Endothelial cell of umbilical vein (primary cell): ENCODE measurements around the gene HMGA1.

Source experiments
- EZH2 ChIP-seq: IDR thresholded peaks from 2 replicates; pipeline ENCODE4 v1.6.1; 2012; ENCODE audit warnings: borderline replicate concordance, low read depth, mild to moderate bottlenecking, moderate library complexity, low read length, inconsistent platforms; ENCODE audit not compliant: severe bottlenecking
- FOS ChIP-seq: IDR thresholded peaks from 2 replicates; pipeline ENCODE4 v1.6.1; 2011; ENCODE audit warnings: mild to moderate bottlenecking, low read length, moderate library complexity, borderline replicate concordance; ENCODE audit not compliant: insufficient read depth
- GATA2 ChIP-seq: IDR thresholded peaks from 2 replicates; pipeline ENCODE4 v1.7.0; 2011; ENCODE audit warnings: low read depth, mild to moderate bottlenecking, moderate library complexity, mixed read lengths, low read length; ENCODE audit not compliant: insufficient read length, insufficient read depth
- JUN ChIP-seq: IDR thresholded peaks from 2 replicates; pipeline ENCODE4 v1.6.1; 2011; ENCODE audit warnings: borderline replicate concordance, low read depth; ENCODE audit not compliant: insufficient read length, insufficient read depth
- MYC ChIP-seq: IDR thresholded peaks from one replicate; pipeline ENCODE4 v1.6.1; 2011; ENCODE audit warnings: mild to moderate bottlenecking, low read depth, low read length
- POLR2A ChIP-seq: IDR thresholded peaks from 2 replicates; pipeline ENCODE4 v1.6.1; 2012; ENCODE audit warnings: low read depth, mild to moderate bottlenecking, control low read depth, low read length
- POLR2AphosphoS5 ChIP-seq: IDR thresholded peaks from 2 replicates; pipeline ENCODE4 v1.6.1; 2012; ENCODE audit warnings: low read depth, mild to moderate bottlenecking, control low read depth, low read length, moderate library complexity; ENCODE audit not compliant: insufficient read depth
- TF ChIP-seq, protein P1 (sequence below), 2 donors: IDR thresholded peaks; 1 replicate in 1 of 2; 2 replicates in 1 of 2; pipeline ENCODE4 v1.5.1; 2011; ENCODE audit warnings: low read length in 2 of 2, mild to moderate bottlenecking in 2 of 2, moderate library complexity in 2 of 2, control low read depth in 1 of 2, inconsistent platforms in 1 of 2, low read depth in 1 of 2; ENCODE audit not compliant: insufficient read depth in 1 of 2; ENCODE audit errors: extremely low read depth in 1 of 2
- TF ChIP-seq, protein P2 (sequence below): IDR thresholded peaks from 2 replicates; pipeline ENCODE4 v1.6.1; 2011; ENCODE audit not compliant: insufficient read depth, insufficient read length

DNA sequence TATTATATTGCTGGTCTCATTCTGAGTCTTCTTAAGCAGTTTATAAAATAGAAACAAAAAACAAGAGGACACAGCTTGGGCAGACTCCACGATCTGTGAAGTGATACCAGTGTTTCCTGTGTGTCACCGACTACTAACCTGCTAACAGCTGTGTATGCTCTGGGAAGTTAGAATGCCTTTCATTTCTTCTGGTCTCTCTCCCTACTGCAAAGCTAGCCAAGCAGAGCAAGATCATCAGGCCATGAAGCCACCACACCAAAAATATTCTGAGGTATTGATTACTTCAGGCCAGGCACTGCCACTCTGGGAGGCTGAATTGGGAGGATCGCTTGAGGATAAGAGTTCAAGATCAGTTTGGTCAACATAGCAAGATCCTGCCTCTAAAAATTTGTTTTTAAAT is 59.0 kb downstream of the HMGA1 start:
- TF ChIP-seq POLR2A (no peak), EZH2 (no peak), POLR2AphosphoS5 (no peak), MYC (no peak), JUN (no peak), GATA2 (no peak), FOS (no peak)
- TF ChIP-seq, protein P1, sequence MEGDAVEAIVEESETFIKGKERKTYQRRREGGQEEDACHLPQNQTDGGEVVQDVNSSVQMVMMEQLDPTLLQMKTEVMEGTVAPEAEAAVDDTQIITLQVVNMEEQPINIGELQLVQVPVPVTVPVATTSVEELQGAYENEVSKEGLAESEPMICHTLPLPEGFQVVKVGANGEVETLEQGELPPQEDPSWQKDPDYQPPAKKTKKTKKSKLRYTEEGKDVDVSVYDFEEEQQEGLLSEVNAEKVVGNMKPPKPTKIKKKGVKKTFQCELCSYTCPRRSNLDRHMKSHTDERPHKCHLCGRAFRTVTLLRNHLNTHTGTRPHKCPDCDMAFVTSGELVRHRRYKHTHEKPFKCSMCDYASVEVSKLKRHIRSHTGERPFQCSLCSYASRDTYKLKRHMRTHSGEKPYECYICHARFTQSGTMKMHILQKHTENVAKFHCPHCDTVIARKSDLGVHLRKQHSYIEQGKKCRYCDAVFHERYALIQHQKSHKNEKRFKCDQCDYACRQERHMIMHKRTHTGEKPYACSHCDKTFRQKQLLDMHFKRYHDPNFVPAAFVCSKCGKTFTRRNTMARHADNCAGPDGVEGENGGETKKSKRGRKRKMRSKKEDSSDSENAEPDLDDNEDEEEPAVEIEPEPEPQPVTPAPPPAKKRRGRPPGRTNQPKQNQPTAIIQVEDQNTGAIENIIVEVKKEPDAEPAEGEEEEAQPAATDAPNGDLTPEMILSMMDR (IDR thresholded peaks at IDR 0.05; ENCODE audit: extremely low read depth in 1 of 2, insufficient read depth in 1 of 2, low read depth in 1 of 2, low read length in 2 of 2) = no peak
- TF ChIP-seq, protein P2, sequence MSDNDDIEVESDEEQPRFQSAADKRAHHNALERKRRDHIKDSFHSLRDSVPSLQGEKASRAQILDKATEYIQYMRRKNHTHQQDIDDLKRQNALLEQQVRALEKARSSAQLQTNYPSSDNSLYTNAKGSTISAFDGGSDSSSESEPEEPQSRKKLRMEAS = no peak
